Measurements from ENCODE around the gene CYP1A2. TPM values are rescaled to one million over a fixed set of nuclear protein-coding genes. Genes with fewer than 3 reads are reported as not detected.

The CYP1A2 gene
- total RNA-seq: not detected

GRCh38 chr15:74748322-74748946, at the start of gene CYP1A2:
CYP1A2 (plus strand) TSS chr15:74748845; CDS start chr15:74749739, 894 bp downstream.
- no peak within 1 kb of the TSS for H3K4me3 Mint-ChIP-seq
- no peak within 1 kb of the TSS for H3K27ac Mint-ChIP-seq
- H3K9me3 Mint-ChIP-seq: no peaks in the 10 kb centered on the region
- intact Hi-C loops (cut with micrococcal nuclease): no loop called here
- no peak for ATAC-seq
- CTCF ChIA-PET: interaction anchor here (1.4 to 2.1 kb wide), 3 partner anchors 20 to 113 kb away, joined by 3 to 9 read pairs (median 6); no protein-coding TSS in a partner anchor
- no peak for TF ChIP-seq CTCF (IDR thresholded peaks at IDR 0.05)
- peaks cover 1% of the 10 kb centered on the region for H3K27me3 Mint-ChIP-seq
- H3K36me3 Mint-ChIP-seq (ENCODE audit: low read depth): no peaks in the 10 kb centered on the region
- H3K4me1 Mint-ChIP-seq (ENCODE audit: low read depth): no peaks in the 10 kb centered on the region
- no peak for DNase-seq
- POLR2A ChIA-PET: interaction anchor here (0.5 to 0.6 kb wide), 2 partner anchors 23 to 327 kb away, joined by 3 read pairs; partner anchors contain the start of gene CYP1A1

GRCh38 chr15:74709011-74709410, 39.6 kb upstream of the CYP1A2 start:
- intact Hi-C loops (cut with micrococcal nuclease): no loop called here
- DNase-seq (no peak), ATAC-seq (no peak)
- Mint-ChIP-seq H3K36me3 (ENCODE audit: low read depth) (no peaks in the 10 kb centered on the region), H3K4me1 (ENCODE audit: low read depth) (peaks cover 5% of the 10 kb centered on the region), H3K27me3 (peaks cover 9% of the 10 kb centered on the region), H3K4me3 (no peak overlapping the region), H3K9me3 (no peaks in the 10 kb centered on the region), H3K27ac (no peak overlapping the region)
- ChIA-PET CTCF (no interaction called here), POLR2A (no interaction called here)
- TF ChIP-seq CTCF (IDR thresholded peaks at IDR 0.05): no peak

GRCh38 chr15:74709892-74710291, 38.8 kb upstream of the CYP1A2 start:
- ATAC-seq (no peak), DNase-seq (no peak)
- Mint-ChIP-seq H3K9me3 (no peaks in the 10 kb centered on the region), H3K36me3 (ENCODE audit: low read depth) (no peaks in the 10 kb centered on the region), H3K4me3 (no peak overlapping the region), H3K27ac (no peak overlapping the region), H3K4me1 (ENCODE audit: low read depth) (peaks cover 5% of the 10 kb centered on the region), H3K27me3 (peaks cover 9% of the 10 kb centered on the region)
- CTCF ChIA-PET: no interaction called here
- no peak for TF ChIP-seq CTCF (IDR thresholded peaks at IDR 0.05)
- POLR2A ChIA-PET: interaction anchor here (0.7 kb wide), 1 partner anchor 10 kb away, joined by 3 read pairs; no protein-coding TSS in a partner anchor
- intact Hi-C loops (cut with micrococcal nuclease): no loop called here

GRCh38 chr15:74710319-74711094, 38.1 kb upstream of the CYP1A2 start:
- intact Hi-C loops (cut with micrococcal nuclease): no loop called here
- Mint-ChIP-seq H3K27me3 (peaks cover 7% of the 10 kb centered on the region), H3K4me1 (ENCODE audit: low read depth) (peaks cover 5% of the 10 kb centered on the region), H3K4me3 (no peak overlapping the region), H3K36me3 (ENCODE audit: low read depth) (no peaks in the 10 kb centered on the region), H3K27ac (no peak overlapping the region), H3K9me3 (no peaks in the 10 kb centered on the region)
- no peak for ATAC-seq
- CTCF ChIA-PET: no interaction called here
- no peak for DNase-seq
- TF ChIP-seq CTCF (IDR thresholded peaks at IDR 0.05): no peak
- POLR2A ChIA-PET: interaction anchor here (0.7 kb wide), 1 partner anchor 10 kb away, joined by 3 read pairs; no protein-coding TSS in a partner anchor

GRCh38 chr15:74712311-74712710, 36.3 kb upstream of the CYP1A2 start:
- intact Hi-C loops (cut with micrococcal nuclease): no loop called here
- H3K9me3 Mint-ChIP-seq: no peaks in the 10 kb centered on the region
- no peak for TF ChIP-seq CTCF (IDR thresholded peaks at IDR 0.05)
- no peak overlapping the region for H3K27ac Mint-ChIP-seq
- ChIA-PET CTCF (no interaction called here), POLR2A (no interaction called here)
- DNase-seq (no peak), ATAC-seq (no peak)
- no peak overlapping the region for H3K4me3 Mint-ChIP-seq
- peaks cover 5% of the 10 kb centered on the region for H3K4me1 Mint-ChIP-seq (ENCODE audit: low read depth)
- H3K36me3 Mint-ChIP-seq (ENCODE audit: low read depth): no peaks in the 10 kb centered on the region
- H3K27me3 Mint-ChIP-seq: peaks cover 2% of the 10 kb centered on the region

Measured in activated CD8-positive, alpha-beta T cell treated with anti-CD3 and anti-CD28 coated beads for 36 hours (primary cell).